ENCODE data around the gene FAAP20. TPM values are rescaled to one million over a fixed set of nuclear protein-coding genes. Genes with fewer than 3 reads are reported as not detected.
A peak's percentile ranks its signal among the peaks of the same experiment; 100 is the strongest.

The FAAP20 gene
- total and polyA plus RNA-seq, 9 of the 15 experiments (the other 6 are each of a cell fraction or from before 2014, with no cell fraction given) = 0.58 to 143 (median 9.9) TPM

- TF ChIP-seq CREB3 (tag; conservative IDR thresholded peaks at IDR 0.05; ENCODE audit: low read depth) (no peak), TEAD4 (IDR thresholded peaks at IDR 0.05; ENCODE audit: low read length) (no peak), TEAD4 (CRISPR knock-in tag; IDR thresholded peaks at IDR 0.05; ENCODE audit: borderline replicate concordance) (no peak), PTBP1 (IDR thresholded peaks at IDR 0.05; ENCODE audit: low read depth, low read length) (no peak), NR2C1 (IDR thresholded peaks at IDR 0.05) (no peak), NR2C1 (tag; IDR thresholded peaks at IDR 0.05) (no peak), SIX5 (IDR thresholded peaks at IDR 0.05; ENCODE audit: borderline replicate concordance in 1 of 2, insufficient read depth in 1 of 2, low read depth in 1 of 2, low read length in 2 of 2) (no peak), HMGN3 (IDR thresholded peaks at IDR 0.05; ENCODE audit: borderline replicate concordance, extremely low read depth, insufficient read length, low read depth, low read length) (no peak), CAMTA2 (CRISPR knock-in tag; conservative IDR thresholded peaks at IDR 0.05) (no peak), FOXP1 (CRISPR knock-in tag; IDR thresholded peaks at IDR 0.05) (no peak), SRSF3 (IDR thresholded peaks at IDR 0.05; ENCODE audit: insufficient read depth, low read length) (no peak), MTA3 (IDR thresholded peaks at IDR 0.05; ENCODE audit: borderline replicate concordance) (0 out of 2 replicates have a peak, but pooled peaks have one; percentile 27), TRIM28 (IDR thresholded peaks at IDR 0.05) (no peak), TCF7L2 (IDR thresholded peaks at IDR 0.05; ENCODE audit: low read depth, low read length) (no peak), ELF1 (tag; IDR thresholded peaks at IDR 0.05) (no peak), HDAC6 (IDR thresholded peaks at IDR 0.05; ENCODE audit: low read depth, low read length) (0 out of 2 replicates have a peak, but pooled peaks have one; percentile 32), MAZ (CRISPR knock-in tag; conservative IDR thresholded peaks at IDR 0.05 in 1 of 2, IDR thresholded peaks at IDR 0.05 in 1 of 2) (peak; percentile 46 to 62; a peak in 3 of 4 replicates)
- TF ChIP-seq, protein P1, sequence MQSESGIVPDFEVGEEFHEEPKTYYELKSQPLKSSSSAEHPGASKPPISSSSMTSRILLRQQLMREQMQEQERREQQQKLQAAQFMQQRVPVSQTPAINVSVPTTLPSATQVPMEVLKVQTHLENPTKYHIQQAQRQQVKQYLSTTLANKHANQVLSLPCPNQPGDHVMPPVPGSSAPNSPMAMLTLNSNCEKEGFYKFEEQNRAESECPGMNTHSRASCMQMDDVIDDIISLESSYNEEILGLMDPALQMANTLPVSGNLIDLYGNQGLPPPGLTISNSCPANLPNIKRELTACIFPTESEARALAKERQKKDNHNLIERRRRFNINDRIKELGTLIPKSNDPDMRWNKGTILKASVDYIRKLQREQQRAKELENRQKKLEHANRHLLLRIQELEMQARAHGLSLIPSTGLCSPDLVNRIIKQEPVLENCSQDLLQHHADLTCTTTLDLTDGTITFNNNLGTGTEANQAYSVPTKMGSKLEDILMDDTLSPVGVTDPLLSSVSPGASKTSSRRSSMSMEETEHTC (IDR thresholded peaks at IDR 0.05) = no peak
- TF ChIP-seq, protein P2, sequence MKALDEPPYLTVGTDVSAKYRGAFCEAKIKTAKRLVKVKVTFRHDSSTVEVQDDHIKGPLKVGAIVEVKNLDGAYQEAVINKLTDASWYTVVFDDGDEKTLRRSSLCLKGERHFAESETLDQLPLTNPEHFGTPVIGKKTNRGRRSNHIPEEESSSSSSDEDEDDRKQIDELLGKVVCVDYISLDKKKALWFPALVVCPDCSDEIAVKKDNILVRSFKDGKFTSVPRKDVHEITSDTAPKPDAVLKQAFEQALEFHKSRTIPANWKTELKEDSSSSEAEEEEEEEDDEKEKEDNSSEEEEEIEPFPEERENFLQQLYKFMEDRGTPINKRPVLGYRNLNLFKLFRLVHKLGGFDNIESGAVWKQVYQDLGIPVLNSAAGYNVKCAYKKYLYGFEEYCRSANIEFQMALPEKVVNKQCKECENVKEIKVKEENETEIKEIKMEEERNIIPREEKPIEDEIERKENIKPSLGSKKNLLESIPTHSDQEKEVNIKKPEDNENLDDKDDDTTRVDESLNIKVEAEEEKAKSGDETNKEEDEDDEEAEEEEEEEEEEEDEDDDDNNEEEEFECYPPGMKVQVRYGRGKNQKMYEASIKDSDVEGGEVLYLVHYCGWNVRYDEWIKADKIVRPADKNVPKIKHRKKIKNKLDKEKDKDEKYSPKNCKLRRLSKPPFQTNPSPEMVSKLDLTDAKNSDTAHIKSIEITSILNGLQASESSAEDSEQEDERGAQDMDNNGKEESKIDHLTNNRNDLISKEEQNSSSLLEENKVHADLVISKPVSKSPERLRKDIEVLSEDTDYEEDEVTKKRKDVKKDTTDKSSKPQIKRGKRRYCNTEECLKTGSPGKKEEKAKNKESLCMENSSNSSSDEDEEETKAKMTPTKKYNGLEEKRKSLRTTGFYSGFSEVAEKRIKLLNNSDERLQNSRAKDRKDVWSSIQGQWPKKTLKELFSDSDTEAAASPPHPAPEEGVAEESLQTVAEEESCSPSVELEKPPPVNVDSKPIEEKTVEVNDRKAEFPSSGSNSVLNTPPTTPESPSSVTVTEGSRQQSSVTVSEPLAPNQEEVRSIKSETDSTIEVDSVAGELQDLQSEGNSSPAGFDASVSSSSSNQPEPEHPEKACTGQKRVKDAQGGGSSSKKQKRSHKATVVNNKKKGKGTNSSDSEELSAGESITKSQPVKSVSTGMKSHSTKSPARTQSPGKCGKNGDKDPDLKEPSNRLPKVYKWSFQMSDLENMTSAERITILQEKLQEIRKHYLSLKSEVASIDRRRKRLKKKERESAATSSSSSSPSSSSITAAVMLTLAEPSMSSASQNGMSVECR (CRISPR knock-in tag; IDR thresholded peaks at IDR 0.05) = 0 out of 2 replicates have a peak, but pooled peaks have one; percentile 45
These were observed 10.0 kb upstream of the FAAP20 start (continued) for GRCh38 chr1:2204415-2205190.
